AG10803 (cell line): ENCODE results near the gene ASIC2.

Experiments
- DNase-seq: peaks from one replicate; pipeline ENCODE4 v3.0.0; 2010; ENCODE audit warnings: low read depth
- H3K4me3 ChIP-seq: 2 replicates; pipeline ENCODE4 v1.5.1; 2011; ENCODE audit warnings: mild to moderate bottlenecking, low read length, control low read depth
- TF ChIP-seq, protein P1 (sequence below): conservative IDR thresholded peaks from 2 replicates; pipeline ENCODE4 v1.5.1; 2011; ENCODE audit warnings: mild to moderate bottlenecking, low read length, control low read depth, inconsistent platforms

The ASIC2 gene

DNA sequence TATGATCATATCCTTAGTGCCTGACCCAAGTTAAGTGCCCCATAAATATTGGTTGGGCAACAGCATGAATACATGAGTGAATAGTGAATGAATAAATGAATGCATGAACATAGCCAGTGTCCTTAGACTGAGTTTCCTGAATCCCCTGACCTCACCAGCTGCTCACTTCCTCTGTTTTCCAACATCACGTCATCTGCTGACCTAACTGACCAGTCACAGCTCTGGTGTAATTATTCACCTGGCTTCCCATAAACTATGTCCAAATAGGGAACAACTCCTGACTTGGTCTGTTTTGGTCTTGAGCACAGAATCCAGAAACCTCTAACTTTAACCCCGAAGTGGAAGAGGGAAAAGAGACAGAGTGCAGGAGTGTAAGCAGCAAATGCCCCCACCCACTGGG is 83.4 kb downstream of the ASIC2 start:
- DNase-seq: no peak
- TF ChIP-seq, protein P1, sequence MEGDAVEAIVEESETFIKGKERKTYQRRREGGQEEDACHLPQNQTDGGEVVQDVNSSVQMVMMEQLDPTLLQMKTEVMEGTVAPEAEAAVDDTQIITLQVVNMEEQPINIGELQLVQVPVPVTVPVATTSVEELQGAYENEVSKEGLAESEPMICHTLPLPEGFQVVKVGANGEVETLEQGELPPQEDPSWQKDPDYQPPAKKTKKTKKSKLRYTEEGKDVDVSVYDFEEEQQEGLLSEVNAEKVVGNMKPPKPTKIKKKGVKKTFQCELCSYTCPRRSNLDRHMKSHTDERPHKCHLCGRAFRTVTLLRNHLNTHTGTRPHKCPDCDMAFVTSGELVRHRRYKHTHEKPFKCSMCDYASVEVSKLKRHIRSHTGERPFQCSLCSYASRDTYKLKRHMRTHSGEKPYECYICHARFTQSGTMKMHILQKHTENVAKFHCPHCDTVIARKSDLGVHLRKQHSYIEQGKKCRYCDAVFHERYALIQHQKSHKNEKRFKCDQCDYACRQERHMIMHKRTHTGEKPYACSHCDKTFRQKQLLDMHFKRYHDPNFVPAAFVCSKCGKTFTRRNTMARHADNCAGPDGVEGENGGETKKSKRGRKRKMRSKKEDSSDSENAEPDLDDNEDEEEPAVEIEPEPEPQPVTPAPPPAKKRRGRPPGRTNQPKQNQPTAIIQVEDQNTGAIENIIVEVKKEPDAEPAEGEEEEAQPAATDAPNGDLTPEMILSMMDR: no peak
- no peak overlapping the region for H3K4me3 ChIP-seq

DNA sequence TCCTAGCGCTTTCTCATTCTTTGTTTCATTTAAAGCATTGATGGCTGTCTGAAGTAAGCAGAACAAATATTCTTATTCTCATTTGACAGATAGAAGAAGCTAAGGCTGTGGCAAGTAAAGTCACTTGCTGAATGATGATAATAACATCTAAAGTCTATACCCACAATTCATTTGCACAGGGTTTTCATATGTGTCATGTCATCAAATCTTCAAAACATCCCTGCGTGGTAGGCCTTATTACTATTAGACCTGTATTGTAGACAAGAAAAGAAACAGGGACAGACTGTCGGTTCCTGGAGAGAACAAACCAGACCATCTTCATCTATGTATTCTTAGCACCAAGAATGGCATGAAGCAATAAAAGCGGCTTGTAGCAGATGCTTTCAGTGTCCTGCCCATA is 85.9 kb downstream of the ASIC2 start:
- H3K4me3 ChIP-seq: no peak overlapping the region
- TF ChIP-seq, protein P1: no peak
- DNase-seq: no peak

DNA sequence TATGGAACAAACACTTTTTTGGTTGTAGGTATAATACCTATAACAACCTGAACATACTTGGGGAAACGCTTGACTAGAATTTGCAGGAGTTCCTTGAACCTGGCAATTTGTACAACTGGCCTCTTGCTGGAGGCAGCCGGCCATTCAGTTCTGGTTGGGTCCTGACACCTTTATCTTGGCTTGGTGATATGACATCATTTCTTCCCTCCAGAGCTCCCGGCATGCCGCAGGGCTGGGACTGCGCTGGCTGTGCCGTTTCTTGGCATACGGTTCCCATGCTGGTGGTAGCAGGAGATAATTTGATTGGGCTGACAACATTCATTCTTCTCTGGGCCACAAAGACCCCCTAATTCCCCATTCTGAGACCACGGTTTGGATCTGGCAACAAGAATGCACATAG is 87.5 kb downstream of the ASIC2 start:
- TF ChIP-seq, protein P1: no peak
- no peak overlapping the region for H3K4me3 ChIP-seq
- no peak for DNase-seq

DNA sequence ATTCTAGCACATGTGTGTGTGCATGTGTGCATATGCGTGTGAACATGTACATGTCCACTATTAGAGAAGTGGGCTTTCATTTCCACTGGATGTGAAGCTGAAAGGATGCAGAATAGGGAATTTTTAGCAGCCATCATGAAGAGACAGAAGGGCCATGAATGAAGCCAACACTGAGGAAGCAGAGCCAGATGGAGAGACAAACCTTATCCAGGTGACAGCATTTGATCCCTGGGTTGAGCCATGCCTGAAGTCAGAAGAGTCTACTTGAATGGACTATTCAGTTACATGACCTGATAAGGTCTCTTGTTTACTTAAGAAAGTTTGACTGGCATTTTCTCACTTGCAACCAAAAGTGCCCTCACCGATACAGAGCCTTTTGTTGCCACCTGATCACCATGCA is 88.4 kb downstream of the ASIC2 start:
- TF ChIP-seq, protein P1: no peak
- H3K4me3 ChIP-seq: no peak overlapping the region
- no peak for DNase-seq

DNA sequence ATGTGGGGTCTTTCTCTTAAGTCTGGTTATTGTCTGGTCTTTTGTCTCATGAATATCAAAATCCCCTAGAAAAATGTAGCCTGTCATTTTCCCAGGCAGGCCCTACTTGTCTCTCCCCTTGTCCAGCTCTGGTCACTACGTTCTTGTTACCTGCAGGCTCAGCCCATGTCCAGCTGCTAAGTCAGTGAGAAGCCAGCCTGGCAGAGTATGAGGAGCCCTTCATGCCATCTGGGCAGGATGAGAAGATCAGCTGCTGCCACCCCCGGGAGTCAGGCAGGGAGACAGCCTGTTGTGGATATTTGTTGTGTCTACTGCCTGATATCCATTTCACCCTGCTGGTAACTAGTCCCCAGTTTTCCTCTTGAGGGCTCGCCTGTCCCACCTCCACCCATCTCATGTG is 88.9 kb downstream of the ASIC2 start:
- no peak overlapping the region for H3K4me3 ChIP-seq
- TF ChIP-seq, protein P1: no peak
- DNase-seq: no peak

DNA sequence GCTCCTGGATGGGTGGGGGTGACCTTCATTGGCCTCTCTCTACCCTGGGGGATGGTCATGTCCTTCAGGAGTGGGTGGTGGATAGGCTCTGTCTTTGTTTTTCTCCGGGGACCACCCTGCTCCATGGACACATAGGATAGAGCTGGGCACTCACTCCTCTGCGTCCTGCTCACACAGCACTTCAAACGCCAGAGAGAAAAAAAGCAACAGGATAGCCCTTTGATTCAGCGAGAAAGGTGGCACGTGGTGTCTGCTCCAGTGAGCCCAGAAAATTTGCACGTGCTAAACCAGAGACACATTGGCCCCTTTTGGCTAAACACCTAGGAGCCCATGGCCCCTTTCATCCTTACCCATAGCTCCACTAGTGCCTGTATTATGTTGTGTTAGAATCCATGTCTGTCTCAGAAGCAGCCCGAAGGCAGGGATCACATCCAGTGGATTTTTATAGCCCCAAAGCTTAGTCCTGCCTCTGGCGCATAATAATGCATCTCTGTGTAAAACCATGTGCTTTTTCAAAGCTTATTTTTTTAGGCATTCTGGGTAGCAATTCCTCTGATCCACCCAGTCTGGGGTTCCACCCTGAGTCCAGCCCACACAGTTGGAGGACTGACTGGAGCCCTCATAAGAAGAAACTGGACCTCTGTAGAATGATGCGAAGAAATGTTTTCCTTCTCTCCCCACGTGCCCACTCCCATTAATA is 90.1 kb downstream of the ASIC2 start:
- H3K4me3 ChIP-seq: no peak overlapping the region
- DNase-seq: no peak
- TF ChIP-seq, protein P1: no peak

DNA sequence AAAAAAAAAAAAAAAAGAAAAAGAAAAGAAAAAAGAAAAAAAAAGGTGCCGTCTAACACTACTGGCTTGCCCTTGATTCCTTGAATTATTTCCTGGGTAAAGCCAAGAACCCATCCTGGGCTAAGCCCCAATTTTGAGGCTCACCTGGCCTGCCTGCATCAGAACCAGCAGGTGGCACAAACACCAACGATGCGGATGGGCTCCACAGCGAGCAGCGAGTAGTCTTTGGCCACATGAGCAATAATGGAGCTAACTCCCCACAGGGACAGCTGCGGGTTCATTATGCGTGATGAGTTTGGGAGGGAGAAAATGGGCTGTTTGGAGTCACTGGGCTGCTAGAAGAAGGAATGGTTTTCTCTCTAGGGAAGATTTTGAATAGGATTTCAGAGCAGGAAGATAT is 91.1 kb downstream of the ASIC2 start:
- no peak overlapping the region for H3K4me3 ChIP-seq
- TF ChIP-seq, protein P1: no peak
- no peak for DNase-seq
